ENCODE measurements around the gene EDDM13.
"Not testable (repeated sequence)": the region's sequence is repeated elsewhere in the genome, so short reads cannot be mapped to it uniquely, and the experiment has no call there.

Gene EDDM13

GRCh38 chr19:56294549-56294948, 22.0 kb downstream of the EDDM13 start:
- no peak for DNase-seq (ENCODE audit: low read depth in 2 of 2, low spot score in 1 of 2)

GRCh38 chr19:56295531-56296455, 23.2 kb downstream of the EDDM13 start:
- no peak for DNase-seq (ENCODE audit: low read depth in 2 of 2, low spot score in 1 of 2)

- no peak for DNase-seq (ENCODE audit: low read depth in 2 of 2, low spot score in 1 of 2)
Measured at GRCh38 chr19:56297010-56297409, 24.5 kb downstream of the EDDM13 start.

GRCh38 chr19:56299688-56300087, 27.1 kb downstream of the EDDM13 start:
- DNase-seq (ENCODE audit: low read depth in 2 of 2, low spot score in 1 of 2): no peak

- no peak for DNase-seq (ENCODE audit: low read depth in 2 of 2, low spot score in 1 of 2)
Measured at GRCh38 chr19:56301155-56301554, 28.6 kb downstream of the EDDM13 start.

- DNase-seq (ENCODE audit: low read depth in 2 of 2, low spot score in 1 of 2): no peak
Measured at GRCh38 chr19:56301886-56302620, 29.5 kb downstream of the EDDM13 start.

- DNase-seq (ENCODE audit: low read depth in 2 of 2, low spot score in 1 of 2): no peak
Measured at GRCh38 chr19:56304243-56304642, 31.7 kb downstream of the EDDM13 start.

- no peak for DNase-seq (ENCODE audit: low read depth in 2 of 2, low spot score in 1 of 2)
Measured at GRCh38 chr19:56306016-56306415, 33.5 kb downstream of the EDDM13 start.

GRCh38 chr19:56307062-56307461, 34.5 kb downstream of the EDDM13 start:
- DNase-seq (ENCODE audit: low read depth in 2 of 2, low spot score in 1 of 2): not testable (repeated sequence)

GRCh38 chr19:56308792-56309191, 36.2 kb downstream of the EDDM13 start:
- no peak for DNase-seq (ENCODE audit: low read depth in 2 of 2, low spot score in 1 of 2)

GRCh38 chr19:56309511-56310185, 37.1 kb downstream of the EDDM13 start:
- DNase-seq (ENCODE audit: low read depth in 2 of 2, low spot score in 1 of 2): no peak

- DNase-seq (ENCODE audit: low read depth in 2 of 2, low spot score in 1 of 2): no peak
Measured at GRCh38 chr19:56310462-56310861, 37.9 kb downstream of the EDDM13 start.

GRCh38 chr19:56312342-56312741, 39.8 kb downstream of the EDDM13 start:
- no peak for DNase-seq (ENCODE audit: low read depth in 2 of 2, low spot score in 1 of 2)

- DNase-seq (ENCODE audit: low read depth in 2 of 2, low spot score in 1 of 2): no peak
Measured at GRCh38 chr19:56312787-56313657, 40.5 kb downstream of the EDDM13 start.

- no peak for DNase-seq (ENCODE audit: low read depth in 2 of 2, low spot score in 1 of 2)
Measured at GRCh38 chr19:56314018-56314380, 41.5 kb downstream of the EDDM13 start.

GRCh38 chr19:56314381-56315076, 42.0 kb downstream of the EDDM13 start, which contains the start of gene ZSCAN5A:
Gene ZSCAN5A, minus strand, starts transcription at chr19:56314839. Its CDS starts 89,793 bp downstream, at chr19:56225046.
- DNase-seq (ENCODE audit: low read depth in 2 of 2, low spot score in 1 of 2): peak; percentile 97

- DNase-seq (ENCODE audit: low read depth in 2 of 2, low spot score in 1 of 2): peak; percentile 77 to 87
Measured at GRCh38 chr19:56315077-56315828, 42.7 kb downstream of the EDDM13 start.

GRCh38 chr19:56316728-56317127, 44.2 kb downstream of the EDDM13 start:
- DNase-seq (ENCODE audit: low read depth in 2 of 2, low spot score in 1 of 2): no peak

GRCh38 chr19:56317749-56318148, 45.2 kb downstream of the EDDM13 start:
- DNase-seq (ENCODE audit: low read depth in 2 of 2, low spot score in 1 of 2): no peak
